G401 (cell line): Measurements from ENCODE around the gene PLCB1. TPM values are rescaled to one million over a fixed set of nuclear protein-coding genes. Genes with fewer than 3 reads are reported as not detected.

ENCODE experiments used
- DNase-seq: peaks from one replicate; pipeline ENCODE4 v3.0.0-alpha.2; 2015; ENCODE audit warnings: low spot score
- in situ Hi-C: cut with HindIII; loops from 2 replicates; pipeline ENCODE4 v1.10.0; 2016; ENCODE audit warnings: low sequenced_read_pairs, mixed read lengths
- total RNA-seq: library from RNA; depleted of rRNA; stranded (reverse); fragments of >200 nt; shearing (Covaris generic); gene quantifications from 2 replicates; pipeline ENCODE4 v1.2.3, GENCODE V29; 2014

PLCB1 gene
- total RNA-seq, 1 experiment from 2014 or later, result not detected

- in situ Hi-C loops, result no loop called here
Observed at GRCh38 chr20:8880085-8880853, 748.2 kb downstream of the PLCB1 start.

DNA sequence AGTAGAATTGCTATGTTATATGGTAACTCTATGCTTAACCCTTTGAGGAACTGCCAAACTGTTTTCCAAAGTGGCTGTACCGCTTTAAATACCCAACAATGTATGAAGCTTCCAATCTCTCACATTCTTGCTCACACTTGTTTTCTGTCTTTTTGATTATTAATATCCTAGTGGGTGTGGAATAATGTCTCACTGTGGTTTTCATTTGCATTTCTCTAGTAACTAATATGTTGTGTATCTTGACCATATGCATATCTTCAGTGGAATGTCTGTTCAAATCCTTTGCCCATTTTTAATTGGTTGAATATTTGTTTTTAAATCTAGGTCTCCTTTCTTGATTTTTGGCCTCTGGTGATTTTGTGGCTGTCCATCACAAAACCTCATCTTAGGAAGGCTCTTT lies 759.0 kb downstream of the PLCB1 start:
- DNase-seq, result no peak
- in situ Hi-C loops, result no loop called here

More at GRCh38 chr20:8880085-8880853, 748.2 kb downstream of the PLCB1 start:
- no peak for DNase-seq

GRCh38 chr20:8895472-8895871 lies 763.4 kb downstream of the PLCB1 start:
- in situ Hi-C loops, result no loop called here
- no peak for DNase-seq

- in situ Hi-C loops, result no loop called here
- no peak for DNase-seq
Observed at GRCh38 chr20:8898823-8899222, 766.8 kb downstream of the PLCB1 start.

GRCh38 chr20:8901237-8902025 lies 769.4 kb downstream of the PLCB1 start:
- DNase-seq, result no peak
- in situ Hi-C loops, result no loop called here

GRCh38 chr20:8903655-8904605 lies 771.9 kb downstream of the PLCB1 start:
- in situ Hi-C loops, result no loop called here
- DNase-seq, result peak; percentile 54

GRCh38 chr20:8909596-8909995 lies 777.5 kb downstream of the PLCB1 start:
- in situ Hi-C loops, result no loop called here
- no peak for DNase-seq

GRCh38 chr20:8912096-8912495 lies 780.0 kb downstream of the PLCB1 start:
- no peak for DNase-seq
- in situ Hi-C loops, result no loop called here

GRCh38 chr20:8912731-8913130 lies 780.7 kb downstream of the PLCB1 start:
- in situ Hi-C loops, result no loop called here
- DNase-seq, result peak; percentile 91

GRCh38 chr20:8913456-8913855 lies 781.4 kb downstream of the PLCB1 start:
- peak; percentile 6 for DNase-seq
- in situ Hi-C loops, result no loop called here

- in situ Hi-C loops, result no loop called here
- no peak for DNase-seq
Observed at GRCh38 chr20:8914421-8914820, 782.4 kb downstream of the PLCB1 start.

- in situ Hi-C loops, result no loop called here
- no peak for DNase-seq
Observed at GRCh38 chr20:8917084-8917483, 785.0 kb downstream of the PLCB1 start.

- no peak for DNase-seq
- in situ Hi-C loops, result no loop called here
Observed at GRCh38 chr20:8918145-8918544, 786.1 kb downstream of the PLCB1 start.

DNA sequence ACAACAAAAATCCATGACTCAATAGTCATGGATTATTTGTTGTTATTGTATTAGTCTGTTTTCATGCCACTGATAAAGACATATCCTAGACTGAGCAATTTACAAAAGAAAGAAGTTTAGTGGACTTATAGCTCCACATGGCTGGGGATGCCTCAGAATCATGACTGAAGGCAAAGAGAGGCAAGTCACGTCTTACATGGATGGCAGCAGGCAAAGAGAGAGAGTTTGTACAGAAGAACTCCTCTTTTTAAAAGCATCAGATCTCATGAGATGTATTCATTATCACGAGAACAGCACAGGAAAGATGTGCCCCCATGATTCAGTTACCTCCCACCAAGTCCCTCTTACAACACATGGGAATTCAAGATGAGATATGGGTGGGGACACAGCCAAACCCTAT lies 792.5 kb downstream of the PLCB1 start:
- DNase-seq, result no peak
- in situ Hi-C loops, result no loop called here

DNA sequence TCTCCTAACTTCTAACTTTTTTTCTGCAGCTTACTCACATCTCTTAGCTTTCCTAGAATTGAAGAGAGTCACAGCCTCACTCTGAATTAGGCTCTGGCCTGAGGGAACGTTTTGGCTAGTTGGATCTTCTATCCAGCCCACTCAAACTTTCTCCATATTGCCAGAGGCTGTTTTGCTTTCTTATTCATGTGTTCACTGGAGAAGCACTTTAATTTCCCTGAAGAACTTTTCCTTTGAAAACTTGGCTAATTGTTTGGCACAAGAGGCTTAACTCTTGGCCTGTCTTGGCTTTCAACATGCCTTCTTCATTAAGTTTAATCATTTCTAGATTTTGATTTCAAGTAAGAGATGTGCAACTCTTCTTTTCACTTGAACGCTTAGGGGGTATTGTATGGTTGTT lies 798.7 kb downstream of the PLCB1 start:
- in situ Hi-C loops, result no loop called here
- DNase-seq, result no peak

- in situ Hi-C loops, result no loop called here
- DNase-seq, result no peak
Observed at GRCh38 chr20:8932192-8933165, 800.4 kb downstream of the PLCB1 start.

DNA sequence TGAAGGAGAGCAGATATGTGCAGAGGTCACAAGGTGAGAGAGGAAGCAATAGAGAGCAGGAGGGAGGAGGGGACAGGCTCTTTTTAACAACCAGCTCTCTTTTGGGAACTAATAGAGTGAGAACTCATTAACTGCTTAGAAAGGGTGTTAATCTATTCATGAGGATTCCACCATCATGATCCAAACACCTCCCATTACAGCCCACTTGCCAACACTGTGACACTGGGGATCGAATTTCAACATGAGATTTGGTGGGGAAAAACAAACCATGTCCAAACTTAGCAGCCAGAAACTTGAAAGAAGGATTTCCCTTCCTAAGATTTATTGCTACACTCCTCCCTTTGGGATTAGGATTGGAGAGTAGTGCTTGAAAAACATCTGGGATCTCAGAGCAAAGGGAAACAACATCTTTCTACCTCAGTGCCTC lies 801.3 kb downstream of the PLCB1 start:
- no peak for DNase-seq

GRCh38 chr20:8934362-8934761 lies 802.3 kb downstream of the PLCB1 start:
- in situ Hi-C loops, result no loop called here
- no peak for DNase-seq

More for the DNA sequence above, 801.3 kb downstream of the PLCB1 start:
- in situ Hi-C loops, result no loop called here
